Activated CD8-positive, alpha-beta memory T cell treated with anti-CD3 and anti-CD28 coated beads, Interleukin-2, amount 50 U/mL, for 48 hours (primary cell): ENCODE measurements around the gene ACACA.
"Not testable (repeated sequence)": the region's sequence is repeated elsewhere in the genome, so short reads cannot be mapped to it uniquely, and the experiment has no call there.

Source experiments
- DNase-seq: peaks from one replicate; pipeline ENCODE4 v3.0.0-alpha.2; 2020

Gene ACACA

GRCh38 chr17:37392024-37392590 lies 14.5 kb downstream of the ACACA start:
- no peak for DNase-seq

GRCh38 chr17:37391146-37391545 lies 15.5 kb downstream of the ACACA start:
- no peak for DNase-seq

DNA sequence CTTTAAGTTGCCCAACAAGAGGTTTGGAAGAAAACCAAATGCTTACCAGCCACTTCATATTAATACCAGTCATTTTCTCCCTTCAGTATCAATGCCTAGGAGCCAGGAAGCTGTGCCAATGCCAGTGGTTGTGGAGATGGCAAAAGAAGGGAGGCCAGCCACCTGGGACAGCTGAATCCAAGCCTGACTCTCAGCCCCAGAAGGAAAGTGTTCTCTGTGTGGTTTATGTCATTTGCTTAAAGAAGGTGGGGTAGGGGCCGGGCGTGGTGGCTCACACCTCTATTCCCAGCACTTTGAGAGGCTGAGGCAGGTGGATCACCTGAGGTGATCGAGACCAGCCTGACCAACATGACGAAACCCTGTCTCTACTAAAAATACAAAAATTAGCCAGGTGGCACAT lies 17.5 kb downstream of the ACACA start:
- DNase-seq, result no peak

- DNase-seq, result no peak
These were observed 18.4 kb downstream of the ACACA start for GRCh38 chr17:37388266-37388665.

- DNase-seq, result no peak
These were observed 20.2 kb downstream of the ACACA start for GRCh38 chr17:37386462-37386861.

DNA sequence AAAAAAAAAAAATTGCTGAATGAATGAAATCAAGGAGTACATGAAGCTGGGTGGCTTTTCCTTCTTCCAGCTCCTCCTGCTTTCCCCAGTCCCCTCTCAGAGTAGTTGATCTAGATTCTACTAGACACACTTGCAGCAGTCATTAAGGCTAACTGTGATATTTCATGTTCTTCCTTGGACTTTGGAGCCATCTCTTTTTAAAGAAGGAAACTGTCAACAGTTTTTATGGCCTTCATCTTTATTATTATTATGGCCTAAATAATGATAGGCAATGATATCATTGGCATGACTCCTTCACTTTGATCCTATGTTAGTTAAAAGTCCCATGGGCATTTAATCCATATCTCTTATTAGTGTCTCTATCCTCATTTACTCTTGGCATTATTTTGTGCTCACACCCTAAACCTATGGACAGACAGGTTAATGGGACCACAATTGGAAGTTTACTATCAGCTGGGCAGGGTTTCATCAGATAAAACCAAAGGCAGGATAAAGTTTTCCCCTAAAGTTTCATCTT lies 21.1 kb downstream of the ACACA start:
- no peak for DNase-seq

- DNase-seq, result no peak
These were observed 22.0 kb downstream of the ACACA start for GRCh38 chr17:37384560-37385149.

- DNase-seq, result no peak
These were observed 24.6 kb downstream of the ACACA start for GRCh38 chr17:37382056-37382455.

DNA sequence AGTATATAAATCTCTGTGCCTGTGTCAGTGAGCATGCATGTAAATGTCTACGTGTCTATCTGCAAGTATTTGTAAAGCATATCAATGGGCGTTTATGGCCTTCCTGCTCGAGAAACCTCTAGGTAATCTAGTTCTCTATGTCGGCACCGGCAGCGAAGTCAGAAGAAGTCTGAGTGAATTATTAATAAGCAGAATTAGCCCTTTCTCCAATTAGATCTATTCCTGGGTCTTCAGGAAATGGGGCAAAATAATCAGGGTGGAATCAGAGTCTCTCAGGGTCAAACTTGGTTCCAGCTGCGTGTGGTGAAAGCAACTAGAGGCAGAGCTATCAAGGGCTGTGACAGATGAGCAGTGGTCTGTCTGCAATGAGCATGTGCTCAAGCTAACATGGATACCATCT lies 30.9 kb downstream of the ACACA start, which contains the start of gene C17orf78:
Gene C17orf78, plus strand, starts transcription at position 280 of the 400 bp plus-strand sequence. Its CDS starts 108 bp downstream, at position 388.
- DNase-seq, result no peak

DNA sequence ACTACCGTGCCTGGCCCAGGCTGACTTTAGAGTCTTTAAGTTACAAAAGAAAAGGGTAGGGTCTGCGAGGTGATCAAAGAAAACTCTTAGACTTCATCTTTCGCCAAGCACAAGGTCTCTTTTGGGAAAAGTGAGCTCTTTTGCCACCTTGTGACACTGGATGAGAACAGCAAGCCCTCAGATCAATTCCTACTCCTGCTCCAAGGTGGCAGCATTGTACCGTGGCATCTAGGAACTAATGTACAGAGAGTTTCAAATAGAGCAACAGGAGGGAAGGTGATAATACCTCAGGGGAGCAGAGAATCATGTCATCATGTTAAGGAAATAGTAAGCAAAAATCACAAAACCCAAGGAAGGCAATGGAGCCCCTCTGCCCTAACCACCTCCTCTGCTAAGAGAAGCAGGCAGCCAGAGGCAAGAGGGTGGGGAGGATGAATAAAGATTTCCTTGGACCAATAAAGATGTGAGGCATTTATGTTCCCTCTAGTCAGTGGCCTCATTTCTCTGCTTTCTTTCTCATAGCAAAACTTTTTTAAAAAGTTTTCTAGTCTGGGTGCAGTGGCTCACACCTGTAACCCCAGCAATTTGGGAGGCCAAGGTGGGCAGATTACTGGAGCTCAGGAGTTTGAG lies 33.0 kb downstream of the ACACA start:
- DNase-seq, result peak; percentile 60

DNA sequence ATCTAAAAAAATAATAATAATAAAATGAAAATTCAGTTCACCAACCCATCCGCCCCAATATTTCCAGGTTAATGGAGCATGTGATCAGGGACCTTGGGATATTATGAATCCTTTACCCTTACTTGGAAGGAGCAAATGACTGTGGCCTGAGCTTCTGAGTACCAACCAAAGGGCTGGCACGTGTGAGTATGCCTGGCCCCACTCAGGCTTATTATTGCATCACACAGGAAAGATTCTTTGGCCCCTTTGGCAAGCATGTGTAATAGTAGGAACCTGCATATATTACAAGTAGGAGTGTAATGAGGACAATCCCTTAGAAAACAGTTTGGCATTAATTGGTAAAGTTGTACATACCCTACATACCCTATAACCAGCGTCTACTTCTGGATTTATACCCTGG lies 38.1 kb downstream of the ACACA start:
- no peak for DNase-seq

DNA sequence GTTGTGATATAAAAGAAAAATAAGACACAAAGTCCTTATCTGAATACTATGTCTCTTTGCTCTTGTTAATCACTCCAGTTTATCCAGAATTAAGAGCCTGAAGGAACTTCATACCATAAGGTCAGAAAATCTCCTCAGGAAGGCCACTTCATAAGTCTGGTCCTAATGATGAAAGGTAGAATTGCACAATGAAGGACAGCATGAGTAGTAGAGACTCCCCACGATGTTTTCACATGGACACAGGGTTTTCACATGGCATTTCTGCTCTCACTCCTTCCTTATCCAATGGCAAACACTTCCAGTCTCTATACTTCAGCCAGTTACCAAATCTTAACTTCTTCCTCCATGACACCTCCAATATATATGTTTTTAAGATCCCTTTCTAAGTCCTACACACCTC lies 41.0 kb downstream of the ACACA start:
- DNase-seq, result no peak

GRCh38 chr17:37361543-37361942 lies 45.1 kb downstream of the ACACA start:
- DNase-seq, result no peak

DNA sequence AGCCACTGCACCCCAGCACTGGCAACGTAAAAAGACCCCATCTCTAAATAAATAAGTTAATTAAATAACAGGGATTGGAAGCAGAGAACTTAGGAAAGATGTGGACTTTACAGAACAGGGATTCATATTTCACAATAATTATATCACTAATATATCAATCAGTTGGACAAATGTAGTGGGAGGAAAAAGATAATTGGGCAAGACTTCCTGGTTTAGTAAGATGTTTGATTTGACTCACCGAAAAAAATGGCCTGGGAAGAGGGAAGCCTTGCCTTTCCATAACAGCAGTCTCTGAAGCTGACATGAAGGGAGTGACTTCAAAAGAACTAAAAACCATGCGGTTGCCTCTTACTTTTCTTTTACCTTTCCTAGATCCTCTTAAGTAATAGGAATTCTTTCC lies 46.0 kb downstream of the ACACA start:
- no peak for DNase-seq

DNA sequence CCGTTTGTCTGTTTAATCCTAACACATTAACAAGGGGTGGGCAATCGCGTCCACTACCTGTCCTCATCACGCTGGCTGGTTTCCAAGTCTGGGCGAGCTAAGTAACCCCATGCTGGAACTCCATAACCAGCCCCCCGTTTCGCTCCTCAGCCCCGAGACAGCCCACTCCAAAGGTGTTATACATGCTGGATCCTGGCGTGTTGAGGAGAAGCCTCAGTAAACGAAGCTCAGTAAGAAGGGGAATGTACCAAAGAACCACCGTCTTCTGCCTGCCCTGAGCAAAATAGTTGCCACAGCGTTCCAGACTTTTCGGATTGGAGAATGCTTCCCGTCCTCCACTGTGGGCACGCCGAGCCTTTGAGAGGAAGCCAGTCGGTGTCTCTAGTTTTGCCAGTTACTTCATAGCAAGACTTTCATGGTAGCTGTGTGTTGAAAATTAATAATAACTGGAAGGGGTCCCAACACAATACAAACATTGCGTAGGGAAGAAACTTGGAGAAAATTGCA lies 46.9 kb downstream of the ACACA start:
- DNase-seq, result no peak

GRCh38 chr17:37358830-37359681 lies 47.6 kb downstream of the ACACA start:
- peak; percentile 96 for DNase-seq

- peak; percentile 76 for DNase-seq
These were observed 48.4 kb downstream of the ACACA start for GRCh38 chr17:37358098-37358829.

- not testable (repeated sequence) for DNase-seq
These were observed 49.7 kb downstream of the ACACA start for GRCh38 chr17:37356796-37357569.

- DNase-seq, result not testable (repeated sequence)
These were observed 59.7 kb downstream of the ACACA start for GRCh38 chr17:37346863-37347402.

GRCh38 chr17:37344519-37344918 lies 62.1 kb downstream of the ACACA start:
- DNase-seq, result no peak

DNA sequence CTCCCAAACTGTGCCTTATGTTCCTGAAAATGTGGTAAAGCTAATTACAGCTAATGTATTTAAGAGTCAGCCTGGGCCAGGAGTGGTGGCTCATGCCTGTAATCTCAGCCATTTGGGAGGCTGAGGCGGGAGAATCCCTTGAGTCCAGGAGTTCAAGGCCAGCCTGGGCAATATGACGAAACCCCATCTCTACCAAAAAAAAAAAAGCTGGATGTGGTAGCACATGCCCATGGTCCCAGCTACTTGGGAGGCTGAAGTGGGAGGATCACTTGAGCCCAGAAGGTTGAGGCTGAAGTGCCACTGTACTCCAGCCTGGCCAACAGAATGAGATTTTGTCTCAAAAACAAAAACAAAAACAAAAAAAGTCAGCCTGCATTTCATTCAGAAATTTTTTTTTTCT lies 64.0 kb downstream of the ACACA start:
- no peak for DNase-seq
